Right renal pelvis (tissue), 4 donors: ENCODE data around the gene HNRNPAB. TPM values are rescaled to one million over a fixed set of nuclear protein-coding genes. Genes with fewer than 3 reads are reported as not detected.
A peak's percentile ranks its signal among the peaks of the same experiment; 100 is the strongest.

Source experiments
- DNase-seq, 4 donors: peaks; one replicate each; pipeline ENCODE4 v3.0.0-alpha.2; 2013; ENCODE audit warnings: low read depth in 4 of 4, low spot score in 3 of 4, missing footprints in 1 of 4
- polyA plus RNA-seq, 4 donors: library from polyadenylated mRNA; unstranded; fragments of 120-200 nt; gene quantifications; one replicate each; pipeline ENCODE4 v1.2.1, GENCODE V29; 2013; ENCODE audit not compliant: insufficient read length in 4 of 4

Gene HNRNPAB
- 100 to 1,000 TPM; 146 to 168 (median 153) TPM for polyA plus RNA-seq

GRCh38 chr5:178204182-178204934 lies at the start of gene HNRNPAB:
Gene HNRNPAB (plus strand): TSS chr5:178204533. CDS start chr5:178204838, 305 bp downstream.
- peak; percentile 92 to 98 (median 94) for DNase-seq

- no peak for DNase-seq
Measured at GRCh38 chr5:178155065-178155464, 49.3 kb upstream of the HNRNPAB start.

GRCh38 chr5:178160176-178160575 lies 44.2 kb upstream of the HNRNPAB start:
- no peak for DNase-seq

- no peak for DNase-seq
Measured at GRCh38 chr5:178162481-178162880, 41.9 kb upstream of the HNRNPAB start.

- peak; percentile 68 to 83 (median 76) for DNase-seq
Measured at GRCh38 chr5:178163772-178164735, 40.3 kb upstream of the HNRNPAB start.

- no peak for DNase-seq
Measured at GRCh38 chr5:178165581-178165980, 38.8 kb upstream of the HNRNPAB start.

- no peak for DNase-seq
Measured at GRCh38 chr5:178170455-178170854, 33.9 kb upstream of the HNRNPAB start.

GRCh38 chr5:178174456-178174855 lies 29.9 kb upstream of the HNRNPAB start:
- no peak for DNase-seq

GRCh38 chr5:178176791-178177190 lies 27.5 kb upstream of the HNRNPAB start:
- DNase-seq, result no peak

- DNase-seq, result no peak
Measured at GRCh38 chr5:178177569-178177968, 26.8 kb upstream of the HNRNPAB start.

- no peak for DNase-seq
Measured at GRCh38 chr5:178180141-178180863, 24.0 kb upstream of the HNRNPAB start.

GRCh38 chr5:178182158-178182876 lies 22.0 kb upstream of the HNRNPAB start:
- DNase-seq, result no peak

- no peak for DNase-seq
Measured at GRCh38 chr5:178186427-178186826, 17.9 kb upstream of the HNRNPAB start.

GRCh38 chr5:178187014-178187413 lies 17.3 kb upstream of the HNRNPAB start, which contains the start of gene GMCL2:
Gene GMCL2 (minus strand): TSS chr5:178187371. CDS start chr5:178187299, 72 bp downstream.
- DNase-seq, result no peak

GRCh38 chr5:178189433-178189832 lies 14.9 kb upstream of the HNRNPAB start:
- no peak for DNase-seq

GRCh38 chr5:178191661-178192060 lies 12.7 kb upstream of the HNRNPAB start:
- no peak for DNase-seq

- no peak for DNase-seq
Measured at GRCh38 chr5:178192244-178192643, 12.1 kb upstream of the HNRNPAB start.

GRCh38 chr5:178192787-178193186 lies 11.5 kb upstream of the HNRNPAB start:
- DNase-seq, result no peak

- no peak for DNase-seq
Measured at GRCh38 chr5:178193251-178193809, 11.0 kb upstream of the HNRNPAB start.

- no peak for DNase-seq
Measured at GRCh38 chr5:178194026-178194425, 10.3 kb upstream of the HNRNPAB start.
